Activated CD8-positive, alpha-beta T cell treated with anti-CD3 and anti-CD28 coated beads for 36 hours (primary cell): ENCODE data around the gene ZNF236. TPM values are rescaled to one million over a fixed set of nuclear protein-coding genes. Genes with fewer than 3 reads are reported as not detected.
A peak's percentile ranks its signal among the peaks of the same experiment; 100 is the strongest.
"Not testable (repeated sequence)": the region's sequence is repeated elsewhere in the genome, so short reads cannot be mapped to it uniquely, and the experiment has no call there.

Experiments
- ATAC-seq: fragments of 200-7000 bp; cut with Tn5 transposase; one replicate; pipeline ENCODE4 v1.10.0; 2021; ENCODE audit warnings: mild to moderate bottlenecking, moderate library complexity
- CTCF ChIA-PET: fragments of 350-600 bp; sonication (Branson Sonifier 250); formaldehyde crosslinking; loops from one replicate; lab custom pipeline; 2021; ENCODE audit warnings: antibody characterized with exemption; lab: Charles Lee
- POLR2A ChIA-PET: fragments of 350-600 bp; sonication (Branson Sonifier 250); formaldehyde crosslinking; loops from one replicate; lab custom pipeline; 2021; ENCODE audit warnings: antibody characterized with exemption; lab: Charles Lee
- DNase-seq: peaks from one replicate; pipeline ENCODE4 v3.0.0-alpha.2; 2020
- H3K27ac Mint-ChIP-seq: one replicate; pipeline ENCODE4 v1.8.0; 2021; ENCODE audit warnings: mild to moderate bottlenecking, mixed read lengths
- H3K27me3 Mint-ChIP-seq: one replicate; pipeline ENCODE4 v1.8.0; 2021; ENCODE audit warnings: mixed read lengths
- H3K36me3 Mint-ChIP-seq: one replicate; pipeline ENCODE4 v1.8.0; 2021; ENCODE audit warnings: low read depth, mixed read lengths
- H3K4me1 Mint-ChIP-seq: one replicate; pipeline ENCODE4 v1.8.0; 2021; ENCODE audit warnings: low read depth, mixed read lengths
- H3K4me3 Mint-ChIP-seq: one replicate; pipeline ENCODE4 v1.8.0; 2021; ENCODE audit warnings: mild to moderate bottlenecking, moderate library complexity, mixed read lengths
- H3K9me3 Mint-ChIP-seq: one replicate; pipeline ENCODE4 v1.8.0; 2021; ENCODE audit warnings: mixed read lengths
- CTCF ChIP-seq: fragments of 200-600 bp; IDR thresholded peaks from one replicate; pipeline ENCODE4 v1.8.0; 2022; ENCODE audit warnings: antibody characterized with exemption, mild to moderate bottlenecking
- intact Hi-C: fragments of 100-400 bp; cut with micrococcal nuclease; formaldehyde crosslinking; loops from one replicate; pipeline ENCODE4 v1.10.0; 2022
- total RNA-seq, 2 experiments: library from RNA; stranded (reverse); gene quantifications; one replicate each; pipeline ENCODE4 v1.2.3, GENCODE V29; 2021

The ZNF236 gene
- total RNA-seq, 2 experiments from 2014 or later, result 12.7 to 15.2 TPM

GRCh38 chr18:77015771-77016710 lies 193.7 kb downstream of the ZNF236 start:
- no peaks in the 10 kb centered on the region for H3K27me3 Mint-ChIP-seq
- H3K4me3 Mint-ChIP-seq, result no peak overlapping the region
- TF ChIP-seq CTCF, result no peak
- intact Hi-C loops, result no loop called here
- H3K9me3 Mint-ChIP-seq, result no peaks in the 10 kb centered on the region
- POLR2A ChIA-PET, result interaction anchor here (1.1 kb wide), 1 partner anchor 19 kb away, joined by 3 read pairs; no protein-coding TSS in a partner anchor
- CTCF ChIA-PET, result no interaction called here
- peak overlapping the region; percentile 25 for H3K27ac Mint-ChIP-seq
- DNase-seq (no peak), ATAC-seq (no peak)
- peaks cover 18% of the 10 kb centered on the region for H3K4me1 Mint-ChIP-seq
- H3K36me3 Mint-ChIP-seq, result peaks cover 48% of the 10 kb centered on the region

DNA sequence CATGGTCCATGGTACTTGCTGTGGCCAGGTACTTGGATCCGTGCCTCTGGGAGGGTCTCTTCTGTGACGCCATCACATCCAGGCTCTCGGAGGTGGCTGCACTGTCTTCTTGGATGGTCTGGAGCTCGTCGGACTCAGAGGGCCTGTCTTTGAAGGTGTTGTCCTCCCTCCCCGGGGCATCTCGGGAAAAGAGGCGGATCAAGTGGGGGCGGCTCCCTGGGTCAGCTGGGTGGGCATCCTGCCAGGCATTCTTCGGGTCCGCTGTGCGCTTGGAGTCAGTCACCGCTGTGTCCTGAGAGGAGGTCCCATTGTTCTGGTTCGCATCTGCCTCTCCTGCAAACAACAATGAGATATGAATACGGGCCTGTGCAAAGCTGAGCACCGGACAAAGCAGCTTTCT lies 194.6 kb downstream of the ZNF236 start:
- no peak for ATAC-seq
- Mint-ChIP-seq H3K4me3 (no peak overlapping the region), H3K9me3 (no peaks in the 10 kb centered on the region), H3K36me3 (peaks cover 48% of the 10 kb centered on the region), H3K27ac (no peak overlapping the region), H3K27me3 (no peaks in the 10 kb centered on the region), H3K4me1 (peaks cover 20% of the 10 kb centered on the region)
- intact Hi-C loops, result no loop called here
- no peak for TF ChIP-seq CTCF
- no peak for DNase-seq
- POLR2A ChIA-PET, result no interaction called here
- CTCF ChIA-PET, result no interaction called here

- Mint-ChIP-seq H3K27ac (no peak overlapping the region), H3K27me3 (no peaks in the 10 kb centered on the region), H3K4me1 (peaks cover 16% of the 10 kb centered on the region), H3K4me3 (no peak overlapping the region), H3K36me3 (peaks cover 44% of the 10 kb centered on the region), H3K9me3 (no peaks in the 10 kb centered on the region)
- ChIA-PET CTCF (no interaction called here), POLR2A (no interaction called here)
- TF ChIP-seq CTCF, result no peak
- no peak for DNase-seq
- no peak for ATAC-seq
- intact Hi-C loops, result no loop called here
Measured at GRCh38 chr18:77017355-77017754, 195.0 kb downstream of the ZNF236 start.

- H3K4me3 Mint-ChIP-seq, H3K27ac Mint-ChIP-seq, POLR2A ChIA-PET, CTCF ChIA-PET, ATAC-seq, H3K9me3 Mint-ChIP-seq, intact Hi-C loops, DNase-seq, H3K27me3 Mint-ChIP-seq: not testable (repeated sequence)
- H3K4me1 Mint-ChIP-seq, result peaks cover 14% of the 10 kb centered on the region
- peaks cover 41% of the 10 kb centered on the region for H3K36me3 Mint-ChIP-seq
Measured at GRCh38 chr18:77018650-77019049, 196.3 kb downstream of the ZNF236 start.

DNA sequence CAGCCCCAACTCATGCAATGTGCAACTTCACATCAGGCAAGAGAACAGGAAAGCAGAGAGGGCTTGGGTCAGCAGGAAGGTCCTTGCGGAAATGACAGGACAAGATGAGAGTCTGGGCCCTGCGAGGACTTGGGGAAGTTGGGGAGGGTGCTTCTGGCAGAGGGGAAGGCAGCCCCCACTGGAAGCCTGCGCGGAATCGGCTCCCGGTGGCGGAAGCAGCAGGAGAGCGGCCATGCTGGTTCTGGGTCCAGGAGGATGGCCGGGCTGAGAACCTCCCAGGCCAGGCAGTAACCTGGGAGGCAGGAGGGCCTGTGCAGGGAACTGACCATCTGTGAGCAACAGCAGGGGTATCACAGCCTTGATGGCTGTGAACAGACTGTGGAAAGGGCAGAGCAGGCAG lies 197.3 kb downstream of the ZNF236 start:
- DNase-seq (no peak), ATAC-seq (no peak)
- Mint-ChIP-seq H3K4me1 (peaks cover 14% of the 10 kb centered on the region), H3K4me3 (no peak overlapping the region), H3K9me3 (no peaks in the 10 kb centered on the region), H3K27ac (no peak overlapping the region), H3K27me3 (no peaks in the 10 kb centered on the region), H3K36me3 (peaks cover 40% of the 10 kb centered on the region)
- intact Hi-C loops, result no loop called here
- no peak for TF ChIP-seq CTCF
- ChIA-PET CTCF (no interaction called here), POLR2A (no interaction called here)
